ENCODE data around the gene ADK. TPM values are rescaled to one million over a fixed set of nuclear protein-coding genes. Genes with fewer than 3 reads are reported as not detected.

ADK gene
- total and polyA plus RNA-seq, 2 of the 13 experiments (the other 11 are each of a cell fraction or from before 2014, with no cell fraction given): 48.6 to 79.1 TPM

- BruUV-seq (replicated peaks): no TSS peak
- WGBS (ENCODE audit: low lambda C conversion rate): 84% methylated on average over 3 of the region's 3 CpGs
- ATAC-seq: no peak
- H3K4me3 ChIP-seq (replicated peaks in 1 of 3; ENCODE audit: insufficient read depth in 1 of 3, low read depth in 2 of 3, low read length in 3 of 3): no peak overlapping the region
- no peaks in the 10 kb centered on the region for H3K9me3 ChIP-seq (ENCODE audit: low read length)
- in situ Hi-C loops (cut with HindIII; ENCODE audit: extremely low pct_ligation_motif_present, low pct_unique_long_range_greater_than_20kb) (no loop called here), intact Hi-C loops (cut with micrococcal nuclease; ENCODE audit: unreplicated experiment) (no loop called here)
- no peaks in the 10 kb centered on the region for H3K27me3 ChIP-seq (ENCODE audit: control insufficient read depth in 1 of 2, insufficient read depth in 2 of 2, low read length in 2 of 2)
- no peak for DNase-seq (ENCODE audit: low spot score)
- TF ChIP-seq MYPOP (CRISPR knock-in tag; IDR thresholded peaks at IDR 0.05): no peak
- TF ChIP-seq TCF7 (IDR thresholded peaks at IDR 0.05; ENCODE audit: low read depth): no peak
- no peak for TF ChIP-seq ZNF740 (CRISPR knock-in tag; IDR thresholded peaks at IDR 0.05)
- no peak for TF ChIP-seq ZNF850 (CRISPR knock-in tag; conservative IDR thresholded peaks at IDR 0.05)
- TF ChIP-seq CHD4 (IDR thresholded peaks at IDR 0.05; ENCODE audit: borderline replicate concordance, low read length): no peak
- no peak for TF ChIP-seq ZNF317 (CRISPR knock-in tag; IDR thresholded peaks at IDR 0.05)
- TF ChIP-seq CTCF (CRISPR knock-in tag; IDR thresholded peaks at IDR 0.05): no peak
- no peak for TF ChIP-seq ATF4 (CRISPR knock-in tag; IDR thresholded peaks at IDR 0.05)
- no peak for TF ChIP-seq ZNF891 (CRISPR knock-in tag; IDR thresholded peaks at IDR 0.05)
- TF ChIP-seq SIX1 (CRISPR knock-in tag; IDR thresholded peaks at IDR 0.05; ENCODE audit: borderline replicate concordance): no peak
- no peak for TF ChIP-seq MLLT10 (CRISPR knock-in tag; IDR thresholded peaks at IDR 0.05)
- CTCF ChIA-PET (ENCODE audit: low intra/inter-chr PET ratio, low total read pairs): no interaction called here
- peaks cover 10% of the 10 kb centered on the region for H3K4me1 ChIP-seq (ENCODE audit: insufficient read depth, low read length)
- no peak overlapping the region for H3K4me2 ChIP-seq (ENCODE audit: low read depth, low read length)
- H2AFZ ChIP-seq (ENCODE audit: low read length): no peak overlapping the region
- peaks cover 2 to 12% of the 10 kb centered on the region in 2 experiments; a peak in 2 of 5 replicates for H3K36me3 ChIP-seq (replicated peaks in 1 of 2; ENCODE audit: control insufficient read depth in 1 of 2, insufficient read depth in 2 of 2, low read length in 2 of 2)
- H4K20me1 ChIP-seq (ENCODE audit: insufficient read depth, low read length): no peaks in the 10 kb centered on the region
- H3K9ac ChIP-seq (ENCODE audit: insufficient read depth, low read depth, low read length): no peak overlapping the region
- no peak overlapping the region for H3K27ac ChIP-seq (ENCODE audit: extremely low read length, insufficient read depth, low read length)
- FAIRE-seq: no peak
- H3K79me2 ChIP-seq (ENCODE audit: insufficient read depth, low read length): no peaks in the 10 kb centered on the region
- POLR2A ChIA-PET: no interaction called here
Observed at GRCh38 chr10:74706966-74707365, 555.9 kb downstream of the ADK start.
